ENCODE data around the gene KAT6B.

GRCh38 chr10:74888962-74889661 is 62.7 kb downstream of the KAT6B start:
- TF ChIP-seq CTCF (IDR thresholded peaks at IDR 0.05; ENCODE audit: insufficient read depth, low read depth, low read length) (no peak), EZH2 (IDR thresholded peaks at IDR 0.05; ENCODE audit: insufficient read depth, low read length) (no peak)

Measured in astrocyte (in vitro differentiated cells and primary cell).